Measurements from ENCODE around the gene DIPK1C. TPM values are rescaled to one million over a fixed set of nuclear protein-coding genes. Genes with fewer than 3 reads are reported as not detected.

The DIPK1C gene
- polyA plus RNA-seq, 1 donor from 2014 or later: not detected

DNA sequence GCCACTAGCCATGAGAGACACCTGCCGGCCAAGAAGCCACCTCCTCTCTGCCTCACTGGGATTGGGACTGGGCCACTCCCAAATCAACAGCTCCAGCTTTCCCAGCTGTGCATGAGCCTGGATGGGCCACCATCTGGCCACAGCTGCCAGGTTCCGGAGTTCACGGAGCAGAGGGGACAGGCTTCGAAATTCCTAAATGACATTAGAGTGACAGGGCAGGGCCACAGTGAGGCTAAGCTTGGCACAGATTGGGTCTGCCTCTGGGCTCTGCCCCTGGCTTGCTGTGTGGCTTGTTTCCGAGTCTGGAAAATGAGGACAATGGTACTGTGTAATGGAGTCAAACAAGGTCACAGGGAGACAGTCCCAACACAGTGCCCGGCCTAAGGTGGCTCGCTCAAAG lies 6.5 kb downstream of the DIPK1C start:
- no peaks in the 10 kb centered on the region for H3K4me1 Mint-ChIP-seq
- peaks cover 0 to 2% (median 0%) of the 10 kb centered on the region in 3 donors for H3K9me3 Mint-ChIP-seq
- no peak overlapping the region for H3K4me3 Mint-ChIP-seq

GRCh38 chr18:74447404-74448152 lies 9.5 kb downstream of the DIPK1C start:
- Mint-ChIP-seq H3K4me1 (no peaks in the 10 kb centered on the region), H3K4me3 (no peak overlapping the region), H3K27me3 (peaks cover 8% of the 10 kb centered on the region), H3K27ac (no peak overlapping the region), H3K9me3 (peaks cover 0 to 2% (median 0%) of the 10 kb centered on the region in 3 donors), H3K36me3 (no peaks in the 10 kb centered on the region)

More for the DNA sequence above, 6.5 kb downstream of the DIPK1C start:
- Mint-ChIP-seq H3K27ac (no peak overlapping the region), H3K36me3 (no peaks in the 10 kb centered on the region), H3K27me3 (peaks cover 17% of the 10 kb centered on the region)

DNA sequence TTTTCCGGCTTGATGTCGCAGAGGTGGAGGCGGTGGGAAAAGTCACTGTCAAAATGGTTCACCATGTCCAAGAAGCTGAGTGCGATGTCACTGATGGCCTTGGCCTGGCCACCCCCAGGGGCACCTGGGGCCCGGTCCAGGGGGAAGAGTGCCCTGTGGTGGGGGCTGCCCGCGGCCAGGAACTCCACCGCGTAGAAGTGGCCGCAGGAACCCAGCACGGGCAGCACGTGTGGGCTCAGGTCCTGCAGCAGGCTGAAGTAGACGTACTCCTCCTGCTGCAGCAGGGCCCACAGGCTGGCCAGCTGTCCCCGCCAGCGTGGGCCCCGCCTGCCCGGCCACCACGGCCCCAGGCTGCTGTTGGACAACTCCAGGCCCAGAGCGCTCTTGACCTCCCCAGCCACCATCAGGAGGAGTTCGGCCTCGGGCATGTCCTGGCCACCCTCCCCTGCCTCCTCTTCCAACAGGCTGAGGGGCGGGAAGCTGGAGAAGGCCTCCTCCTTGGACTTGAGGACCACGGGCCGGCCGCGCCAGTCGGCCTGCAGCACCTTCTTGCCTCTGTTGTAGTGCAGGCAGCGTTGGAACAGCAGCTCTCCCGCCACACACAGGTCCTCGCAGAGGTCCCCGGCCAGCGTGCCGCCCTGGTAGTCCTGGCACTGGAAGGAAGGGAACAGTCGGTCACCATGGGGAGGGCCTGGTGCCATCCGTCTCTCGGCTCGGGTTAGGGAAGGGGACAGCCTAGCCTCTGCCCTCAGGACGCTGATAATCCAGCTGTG lies 10.3 kb downstream of the DIPK1C start:
- peaks cover 5% of the 10 kb centered on the region for H3K27me3 Mint-ChIP-seq
- no peaks in the 10 kb centered on the region for H3K4me1 Mint-ChIP-seq
- H3K36me3 Mint-ChIP-seq: no peaks in the 10 kb centered on the region
- H3K4me3 Mint-ChIP-seq: no peak overlapping the region
- H3K9me3 Mint-ChIP-seq: peaks cover 0 to 2% (median 0%) of the 10 kb centered on the region in 3 donors
- no peak overlapping the region for H3K27ac Mint-ChIP-seq

- Mint-ChIP-seq H3K9me3 (peaks cover 0 to 2% (median 0%) of the 10 kb centered on the region in 3 donors), H3K4me3 (no peak overlapping the region)
These were observed 10.9 kb downstream of the DIPK1C start for GRCh38 chr18:74446178-74446577.

DNA sequence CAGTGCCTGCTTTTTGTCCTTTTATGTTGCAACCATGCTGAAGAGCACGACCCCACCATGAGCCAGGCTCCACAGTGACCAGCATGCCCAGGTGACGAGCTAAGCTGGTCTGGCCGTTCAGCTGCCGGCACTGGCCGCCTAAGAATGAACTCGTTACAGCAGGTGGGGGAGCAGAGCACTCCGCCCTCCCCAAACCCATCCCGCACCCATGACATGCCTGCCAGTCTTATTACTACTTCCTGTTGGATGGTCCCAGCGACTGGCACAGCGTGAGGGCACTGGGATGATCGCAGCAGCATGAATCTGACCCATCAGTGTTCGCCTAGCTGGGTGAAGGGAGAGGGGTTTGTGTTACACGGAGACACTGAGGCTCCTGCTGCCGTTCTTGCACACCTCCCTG lies 11.5 kb downstream of the DIPK1C start:
- no peak overlapping the region for H3K27ac Mint-ChIP-seq

More at GRCh38 chr18:74446178-74446577, 10.9 kb downstream of the DIPK1C start:
- no peak overlapping the region for H3K27ac Mint-ChIP-seq
- peaks cover 7% of the 10 kb centered on the region for H3K27me3 Mint-ChIP-seq
- H3K4me1 Mint-ChIP-seq: no peaks in the 10 kb centered on the region
- no peaks in the 10 kb centered on the region for H3K36me3 Mint-ChIP-seq

GRCh38 chr18:74444104-74444503 lies 13.0 kb downstream of the DIPK1C start:
- Mint-ChIP-seq H3K27ac (no peak overlapping the region), H3K4me1 (no peaks in the 10 kb centered on the region), H3K9me3 (peaks cover 0 to 1% (median 0%) of the 10 kb centered on the region in 3 donors), H3K27me3 (peaks cover 7% of the 10 kb centered on the region), H3K36me3 (no peaks in the 10 kb centered on the region), H3K4me3 (no peak overlapping the region)

More for the DNA sequence above, 11.5 kb downstream of the DIPK1C start:
- Mint-ChIP-seq H3K4me3 (peak overlapping the region in 1 of 4 donors; percentile 46), H3K4me1 (no peaks in the 10 kb centered on the region), H3K27me3 (peaks cover 7% of the 10 kb centered on the region), H3K36me3 (no peaks in the 10 kb centered on the region), H3K9me3 (peaks cover 0 to 2% (median 0%) of the 10 kb centered on the region in 3 donors)

DNA sequence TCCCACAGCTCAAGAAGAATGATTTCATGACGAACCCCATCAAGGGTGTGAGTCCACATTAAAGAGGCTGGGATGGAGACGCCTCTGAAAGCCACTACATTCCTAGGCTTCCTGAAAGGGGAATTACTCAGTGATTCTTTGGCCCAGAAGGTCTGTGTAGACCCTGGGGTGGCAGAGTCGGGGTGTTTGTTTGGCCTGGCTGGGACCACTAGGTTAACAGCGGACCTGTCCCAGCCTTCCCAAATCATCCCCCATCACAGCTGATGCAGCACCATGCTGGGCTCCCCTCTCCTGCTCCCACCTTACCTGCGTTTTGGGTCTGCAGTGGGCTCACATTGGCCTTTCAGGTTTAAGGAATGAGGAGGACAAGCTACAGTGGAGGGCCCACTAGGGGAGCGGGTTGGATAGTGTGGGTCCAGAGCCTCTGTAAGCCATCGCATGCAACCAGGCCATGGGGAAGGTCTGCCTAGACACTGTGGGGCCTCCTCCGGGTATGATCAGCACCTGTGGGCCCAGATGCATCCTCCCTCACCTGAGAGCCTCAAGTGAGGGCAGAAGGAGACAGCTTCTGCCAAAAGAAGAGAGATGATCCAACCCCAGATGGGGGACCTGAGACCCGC lies 16.2 kb downstream of the DIPK1C start:
- Mint-ChIP-seq H3K4me3 (no peak overlapping the region), H3K27me3 (peaks cover 4% of the 10 kb centered on the region), H3K9me3 (no peaks in the 10 kb centered on the region), H3K27ac (no peak overlapping the region), H3K4me1 (no peaks in the 10 kb centered on the region), H3K36me3 (no peaks in the 10 kb centered on the region)

GRCh38 chr18:74438091-74438490 lies 19.0 kb downstream of the DIPK1C start:
- no peak overlapping the region for H3K4me3 Mint-ChIP-seq
- peaks cover 1% of the 10 kb centered on the region for H3K27me3 Mint-ChIP-seq
- no peaks in the 10 kb centered on the region for H3K9me3 Mint-ChIP-seq
- no peaks in the 10 kb centered on the region for H3K4me1 Mint-ChIP-seq
- no peak overlapping the region for H3K27ac Mint-ChIP-seq
- no peaks in the 10 kb centered on the region for H3K36me3 Mint-ChIP-seq

GRCh38 chr18:74436158-74436769 lies 20.8 kb downstream of the DIPK1C start:
- Mint-ChIP-seq H3K27ac (no peak overlapping the region), H3K4me3 (no peak overlapping the region), H3K27me3 (no peaks in the 10 kb centered on the region), H3K36me3 (no peaks in the 10 kb centered on the region), H3K9me3 (no peaks in the 10 kb centered on the region), H3K4me1 (no peaks in the 10 kb centered on the region)

DNA sequence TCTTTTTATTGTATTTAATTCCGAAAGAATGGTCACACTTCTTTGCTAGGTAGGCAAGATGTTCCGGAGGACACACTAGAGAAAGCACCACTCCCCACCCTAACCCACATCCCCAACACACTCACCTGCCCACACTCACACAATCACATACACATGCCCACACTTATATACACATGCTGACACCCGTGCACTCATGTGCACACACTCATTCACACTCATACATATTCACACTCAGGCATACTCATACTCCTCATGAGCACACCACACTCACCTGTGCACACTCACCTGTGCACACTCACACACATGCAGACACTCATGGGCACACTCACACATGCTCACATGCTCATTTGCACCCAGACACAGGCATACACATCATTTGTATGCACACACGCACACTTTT lies 21.4 kb downstream of the DIPK1C start:
- Mint-ChIP-seq H3K9me3 (no peaks in the 10 kb centered on the region), H3K4me3 (no peak overlapping the region), H3K4me1 (no peaks in the 10 kb centered on the region), H3K27ac (no peak overlapping the region), H3K27me3 (no peaks in the 10 kb centered on the region), H3K36me3 (no peaks in the 10 kb centered on the region)

GRCh38 chr18:74434466-74434865 lies 22.6 kb downstream of the DIPK1C start:
- H3K9me3 Mint-ChIP-seq: no peaks in the 10 kb centered on the region
- H3K4me3 Mint-ChIP-seq: no peak overlapping the region
- H3K27ac Mint-ChIP-seq: no peak overlapping the region
- H3K4me1 Mint-ChIP-seq: no peaks in the 10 kb centered on the region
- no peaks in the 10 kb centered on the region for H3K36me3 Mint-ChIP-seq
- H3K27me3 Mint-ChIP-seq: peaks cover 1% of the 10 kb centered on the region

DNA sequence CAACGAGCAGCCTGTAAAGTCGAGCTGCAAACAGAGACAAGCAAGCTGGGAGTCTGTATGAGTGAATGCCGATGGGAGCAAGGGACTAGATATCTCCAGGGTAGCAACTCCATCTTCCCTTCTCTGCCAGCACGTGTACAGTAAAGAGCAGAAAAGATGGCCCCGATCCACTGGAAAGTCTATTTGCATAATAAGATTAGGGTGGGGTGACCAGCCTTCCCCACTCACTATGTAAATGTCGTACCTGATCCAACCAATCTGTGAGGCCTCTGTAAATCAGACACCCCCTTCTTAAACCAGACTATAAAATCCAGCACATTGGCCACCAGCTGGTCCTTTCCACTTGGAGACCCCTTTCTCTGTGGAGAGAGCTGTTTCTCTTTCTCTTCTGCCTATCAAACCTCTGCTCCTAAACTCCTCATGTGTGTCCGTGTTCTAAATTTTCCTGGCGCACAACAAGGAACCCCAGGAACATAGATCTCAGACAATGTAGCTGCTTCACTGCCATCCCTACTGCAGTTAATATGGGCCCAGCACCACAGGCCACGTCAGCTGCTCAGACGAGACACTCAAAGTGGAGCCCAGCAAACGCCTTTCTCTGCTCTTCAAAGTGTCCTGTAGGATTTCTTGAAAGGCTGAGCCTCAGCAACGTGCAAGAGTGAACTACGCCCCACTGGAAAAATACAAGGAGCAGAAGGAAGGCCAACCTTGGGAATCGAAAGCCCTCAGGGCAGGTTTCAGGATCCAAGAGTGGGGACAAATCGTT lies 26.1 kb downstream of the DIPK1C start:
- H3K27ac Mint-ChIP-seq: peak overlapping the region in 1 of 3 donors; percentile 25
- H3K4me1 Mint-ChIP-seq: no peaks in the 10 kb centered on the region
- peaks cover 5% of the 10 kb centered on the region for H3K27me3 Mint-ChIP-seq
- no peaks in the 10 kb centered on the region for H3K9me3 Mint-ChIP-seq
- no peaks in the 10 kb centered on the region for H3K36me3 Mint-ChIP-seq
- H3K4me3 Mint-ChIP-seq: no peak overlapping the region

GRCh38 chr18:74430231-74430630 lies 26.9 kb downstream of the DIPK1C start:
- H3K4me1 Mint-ChIP-seq: no peaks in the 10 kb centered on the region
- H3K27ac Mint-ChIP-seq: no peak overlapping the region
- no peaks in the 10 kb centered on the region for H3K9me3 Mint-ChIP-seq
- H3K4me3 Mint-ChIP-seq: no peak overlapping the region
- H3K27me3 Mint-ChIP-seq: peaks cover 5% of the 10 kb centered on the region
- H3K36me3 Mint-ChIP-seq: no peaks in the 10 kb centered on the region

DNA sequence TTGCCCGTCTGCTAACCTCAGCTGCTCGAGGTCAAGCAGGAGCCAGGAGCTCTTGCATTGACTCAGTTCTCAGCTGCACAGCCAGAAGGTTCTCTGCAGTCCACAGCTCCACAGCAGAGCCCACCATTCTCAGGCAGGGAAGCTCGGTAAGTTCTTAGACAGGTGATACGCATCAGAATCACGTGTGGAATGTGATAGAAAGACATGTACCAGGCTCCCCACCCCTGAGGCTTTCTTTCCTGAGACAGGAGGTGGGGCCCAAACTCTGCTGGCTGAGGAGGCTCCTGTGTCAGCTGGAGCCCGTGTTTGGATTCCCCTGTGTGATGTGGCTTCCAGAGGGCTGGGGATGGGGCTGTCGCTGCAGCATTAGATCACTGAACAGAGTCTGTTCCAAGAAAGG lies 28.0 kb downstream of the DIPK1C start:
- Mint-ChIP-seq H3K27me3 (peaks cover 5% of the 10 kb centered on the region), H3K4me3 (no peak overlapping the region), H3K27ac (no peak overlapping the region), H3K4me1 (no peaks in the 10 kb centered on the region), H3K36me3 (no peaks in the 10 kb centered on the region), H3K9me3 (no peaks in the 10 kb centered on the region)

All from IgD-negative memory B cell (primary cell).